Measurements from ENCODE around the gene ELMO1.

The ELMO1 gene

DNA sequence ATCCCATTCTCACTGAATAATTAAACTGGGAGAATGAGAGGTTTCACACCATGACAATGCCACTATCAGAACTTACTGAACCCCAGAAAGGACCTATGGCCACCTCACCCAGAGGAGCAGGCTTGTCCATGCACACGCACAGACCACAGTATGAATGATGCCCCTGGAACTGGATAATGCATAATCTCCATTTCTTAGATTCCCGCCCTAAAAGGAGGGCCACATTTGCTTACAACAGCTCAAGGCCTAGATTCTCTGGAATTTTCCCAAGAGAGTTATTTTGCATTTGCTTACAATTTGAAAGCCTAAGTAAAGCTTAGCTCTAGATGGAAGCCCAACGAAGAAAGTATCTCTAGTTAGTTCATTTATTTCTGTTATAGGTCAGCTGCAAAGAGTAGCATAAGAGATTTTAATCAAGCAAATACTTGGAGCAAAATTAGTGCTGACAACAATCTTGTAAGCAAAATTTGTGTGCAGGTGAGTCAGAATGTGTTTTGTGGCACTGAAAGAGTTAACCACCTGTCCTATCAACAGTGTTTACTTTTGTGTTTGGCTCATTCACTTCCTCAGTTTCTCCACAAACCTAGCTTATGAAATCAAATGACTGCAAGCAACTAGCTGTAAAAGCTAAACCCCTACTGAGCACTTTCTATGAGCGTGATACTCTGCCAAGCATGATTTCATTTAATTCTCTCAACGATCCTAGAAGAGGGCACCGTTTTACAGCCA, 32.1 kb downstream of the ELMO1 start:
- no peak overlapping the region for H3K4me3 ChIP-seq (ENCODE audit: low read depth in 1 of 2, low read length in 2 of 2)
- H3K27me3 ChIP-seq (ENCODE audit: control insufficient read depth in 1 of 2, insufficient read depth in 2 of 2, low read length in 2 of 2): no peaks in the 10 kb centered on the region
- no peaks in the 10 kb centered on the region for H3K9me3 ChIP-seq (ENCODE audit: low read length)
- H3K36me3 ChIP-seq (ENCODE audit: insufficient read depth, low read length): no peaks in the 10 kb centered on the region
- no peaks in the 10 kb centered on the region for H3K4me1 ChIP-seq (ENCODE audit: insufficient read depth, low read length)
- H3K27ac ChIP-seq (ENCODE audit: low read depth, low read length): no peak overlapping the region
- H3K9ac ChIP-seq (ENCODE audit: low read length): no peak overlapping the region

DNA sequence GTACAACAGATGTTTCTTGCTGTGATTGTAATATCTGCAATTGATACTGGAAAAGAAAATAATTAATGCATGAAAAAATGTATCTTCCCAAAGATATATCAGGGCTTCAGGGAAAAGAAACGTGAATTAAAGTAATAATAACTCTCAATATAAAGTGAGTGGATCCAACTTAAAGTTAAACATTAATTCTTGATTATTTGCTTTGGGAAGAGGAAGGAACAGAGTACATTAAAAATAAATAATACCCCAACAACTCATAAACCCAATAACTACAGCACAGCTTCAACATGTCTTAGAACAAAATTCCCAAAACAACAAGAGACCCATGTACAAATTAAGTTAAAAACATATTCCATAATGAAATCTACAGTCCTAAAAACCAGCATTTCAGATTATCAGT, 33.0 kb downstream of the ELMO1 start:
- Histone ChIP-seq H3K27me3 (ENCODE audit: control insufficient read depth in 1 of 2, insufficient read depth in 2 of 2, low read length in 2 of 2) (no peaks in the 10 kb centered on the region), H3K27ac (ENCODE audit: low read depth, low read length) (no peak overlapping the region), H3K4me3 (ENCODE audit: low read depth in 1 of 2, low read length in 2 of 2) (no peak overlapping the region), H3K36me3 (ENCODE audit: insufficient read depth, low read length) (no peaks in the 10 kb centered on the region), H3K9ac (ENCODE audit: low read length) (no peak overlapping the region), H3K4me1 (ENCODE audit: insufficient read depth, low read length) (no peaks in the 10 kb centered on the region), H3K9me3 (ENCODE audit: low read length) (no peaks in the 10 kb centered on the region)

DNA sequence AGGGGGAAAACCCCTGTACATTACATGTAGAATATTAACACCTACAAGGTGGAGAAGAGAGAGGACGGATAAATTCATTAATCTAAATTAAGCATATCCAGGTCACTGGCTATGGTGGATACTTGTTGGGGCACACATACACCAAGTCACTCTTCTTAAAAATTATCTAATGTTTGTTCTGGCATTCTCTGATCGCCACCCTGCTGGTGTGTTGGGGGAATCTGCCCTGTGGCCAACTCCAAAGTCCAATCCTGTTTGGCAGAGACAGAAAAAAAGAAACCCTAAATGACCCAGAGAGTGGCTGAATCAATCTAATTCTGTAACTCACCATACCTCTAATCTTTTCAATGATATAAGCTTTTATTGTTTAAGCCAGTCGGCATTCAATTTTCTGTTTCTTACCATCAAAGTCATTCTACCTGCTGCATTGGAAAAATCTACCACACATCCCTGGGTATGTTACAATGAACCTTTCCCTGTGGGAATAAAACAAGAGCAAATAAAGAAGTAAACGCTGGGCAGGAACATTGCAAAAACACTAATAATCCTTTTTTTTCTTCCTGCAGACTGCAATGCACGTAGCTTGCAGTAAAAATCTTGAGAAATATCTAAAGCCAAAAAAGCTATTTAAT, 34.2 kb downstream of the ELMO1 start:
- Histone ChIP-seq H3K9me3 (ENCODE audit: low read length) (no peaks in the 10 kb centered on the region), H3K4me1 (ENCODE audit: insufficient read depth, low read length) (peaks cover 4% of the 10 kb centered on the region), H3K36me3 (ENCODE audit: insufficient read depth, low read length) (no peaks in the 10 kb centered on the region), H3K9ac (ENCODE audit: low read length) (no peak overlapping the region), H3K27me3 (ENCODE audit: control insufficient read depth in 1 of 2, insufficient read depth in 2 of 2, low read length in 2 of 2) (no peaks in the 10 kb centered on the region), H3K4me3 (ENCODE audit: low read depth in 1 of 2, low read length in 2 of 2) (no peak overlapping the region), H3K27ac (ENCODE audit: low read depth, low read length) (no peak overlapping the region)

DNA sequence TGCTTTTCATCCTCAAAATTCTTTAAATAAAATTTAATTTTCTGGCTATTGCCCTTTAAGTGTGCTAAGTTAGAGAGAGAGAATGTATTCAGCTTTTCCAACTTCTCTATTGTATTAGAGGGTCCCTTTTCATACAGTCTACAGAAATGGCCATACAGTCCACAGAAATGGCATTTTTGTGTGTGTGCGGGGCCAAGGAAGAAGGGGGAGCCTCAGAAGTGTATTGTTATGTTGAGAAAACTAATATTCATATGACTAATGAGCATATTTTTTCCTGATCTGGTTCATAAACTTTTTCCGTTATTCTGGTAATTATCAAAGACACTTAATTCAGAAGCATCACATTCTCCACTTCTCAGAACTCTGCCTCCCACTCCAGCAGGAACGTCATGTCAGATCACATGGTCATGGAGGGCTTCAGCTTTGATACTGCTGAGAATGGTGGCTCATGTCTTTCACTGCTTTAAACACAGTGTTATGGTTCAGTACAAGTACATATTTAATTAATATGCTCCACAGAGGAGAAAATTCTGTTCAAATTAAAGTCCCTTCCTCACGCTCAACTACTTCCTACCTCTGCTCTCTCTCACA, 37.1 kb downstream of the ELMO1 start:
- Histone ChIP-seq H3K9me3 (ENCODE audit: low read length) (no peaks in the 10 kb centered on the region), H3K4me3 (ENCODE audit: low read depth in 1 of 2, low read length in 2 of 2) (no peak overlapping the region), H3K27me3 (ENCODE audit: control insufficient read depth in 1 of 2, insufficient read depth in 2 of 2, low read length in 2 of 2) (no peaks in the 10 kb centered on the region), H3K36me3 (ENCODE audit: insufficient read depth, low read length) (no peaks in the 10 kb centered on the region), H3K9ac (ENCODE audit: low read length) (no peak overlapping the region), H3K27ac (ENCODE audit: low read depth, low read length) (no peak overlapping the region), H3K4me1 (ENCODE audit: insufficient read depth, low read length) (peaks cover 8% of the 10 kb centered on the region)

DNA sequence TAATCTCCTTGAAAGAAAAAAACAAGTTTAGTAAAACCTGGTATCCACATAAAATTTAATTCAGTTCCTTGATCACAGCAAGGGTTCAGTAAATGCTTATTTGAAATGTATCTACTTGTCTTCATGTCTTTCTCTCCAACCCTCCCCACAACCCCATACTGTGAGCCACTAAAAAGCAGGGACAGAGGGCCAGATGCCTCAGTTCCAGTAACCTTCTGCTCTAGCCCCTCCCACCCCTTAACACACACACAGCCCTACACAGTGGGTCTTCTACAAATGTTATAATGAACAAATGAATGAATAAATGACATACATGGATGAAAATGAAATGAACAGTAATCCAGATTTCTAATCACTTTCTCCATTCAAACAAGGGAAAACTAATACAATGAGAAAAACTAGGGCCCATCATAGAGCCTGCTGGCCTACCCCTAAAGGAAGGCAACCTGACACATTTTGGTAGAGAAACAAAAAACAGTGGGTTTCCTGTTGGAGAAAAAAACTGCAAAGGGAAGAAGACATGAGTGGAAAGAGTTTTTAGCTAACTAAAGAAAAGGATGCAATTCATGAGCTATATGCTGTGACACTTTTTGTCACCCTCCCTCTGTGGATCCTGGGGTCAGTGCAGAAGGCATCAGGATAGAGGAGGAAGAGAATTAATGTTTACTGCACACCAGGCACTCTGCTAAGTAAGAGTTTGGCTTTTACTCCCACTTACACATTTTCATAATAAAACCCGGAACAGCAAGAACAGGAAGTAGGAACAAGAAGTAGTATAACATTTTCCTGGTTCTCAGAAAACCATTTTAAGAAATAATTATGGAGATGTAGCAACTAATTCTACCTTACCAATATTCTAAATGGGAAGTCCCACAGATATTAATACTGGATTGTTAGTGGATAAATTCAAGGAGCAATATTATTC, 38.1 kb downstream of the ELMO1 start:
- H3K4me1 ChIP-seq (ENCODE audit: insufficient read depth, low read length): peaks cover 8% of the 10 kb centered on the region
- H3K36me3 ChIP-seq (ENCODE audit: insufficient read depth, low read length): no peaks in the 10 kb centered on the region
- no peak overlapping the region for H3K27ac ChIP-seq (ENCODE audit: low read depth, low read length)
- no peaks in the 10 kb centered on the region for H3K27me3 ChIP-seq (ENCODE audit: control insufficient read depth in 1 of 2, insufficient read depth in 2 of 2, low read length in 2 of 2)
- H3K9me3 ChIP-seq (ENCODE audit: low read length): no peaks in the 10 kb centered on the region
- no peak overlapping the region for H3K9ac ChIP-seq (ENCODE audit: low read length)
- no peak overlapping the region for H3K4me3 ChIP-seq (ENCODE audit: low read depth in 1 of 2, low read length in 2 of 2)

DNA sequence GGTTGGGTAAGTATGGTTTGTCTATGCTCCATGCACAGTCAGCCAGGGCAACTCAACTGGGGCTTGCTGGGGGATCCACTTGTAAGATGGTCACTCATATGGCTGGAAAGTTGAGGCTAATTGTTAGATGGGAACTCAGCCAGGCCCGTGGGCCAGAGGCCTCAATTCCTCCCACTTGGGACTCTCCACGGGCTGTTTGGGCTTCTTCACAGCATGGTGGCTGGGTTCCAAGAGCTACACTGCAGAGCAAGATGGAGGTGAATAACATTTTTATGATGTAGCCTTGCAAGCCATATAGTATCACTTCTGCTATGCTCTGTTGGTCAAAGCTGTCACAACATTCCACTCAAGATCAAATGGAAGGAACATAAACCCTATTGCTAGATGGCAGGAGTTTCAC, 39.2 kb downstream of the ELMO1 start:
- Histone ChIP-seq H3K4me3 (ENCODE audit: low read depth in 1 of 2, low read length in 2 of 2) (no peak overlapping the region), H3K27me3 (ENCODE audit: control insufficient read depth in 1 of 2, insufficient read depth in 2 of 2, low read length in 2 of 2) (no peaks in the 10 kb centered on the region), H3K36me3 (ENCODE audit: insufficient read depth, low read length) (no peaks in the 10 kb centered on the region), H3K27ac (ENCODE audit: low read depth, low read length) (no peak overlapping the region), H3K4me1 (ENCODE audit: insufficient read depth, low read length) (peaks cover 8% of the 10 kb centered on the region), H3K9me3 (ENCODE audit: low read length) (no peaks in the 10 kb centered on the region), H3K9ac (ENCODE audit: low read length) (no peak overlapping the region)

DNA sequence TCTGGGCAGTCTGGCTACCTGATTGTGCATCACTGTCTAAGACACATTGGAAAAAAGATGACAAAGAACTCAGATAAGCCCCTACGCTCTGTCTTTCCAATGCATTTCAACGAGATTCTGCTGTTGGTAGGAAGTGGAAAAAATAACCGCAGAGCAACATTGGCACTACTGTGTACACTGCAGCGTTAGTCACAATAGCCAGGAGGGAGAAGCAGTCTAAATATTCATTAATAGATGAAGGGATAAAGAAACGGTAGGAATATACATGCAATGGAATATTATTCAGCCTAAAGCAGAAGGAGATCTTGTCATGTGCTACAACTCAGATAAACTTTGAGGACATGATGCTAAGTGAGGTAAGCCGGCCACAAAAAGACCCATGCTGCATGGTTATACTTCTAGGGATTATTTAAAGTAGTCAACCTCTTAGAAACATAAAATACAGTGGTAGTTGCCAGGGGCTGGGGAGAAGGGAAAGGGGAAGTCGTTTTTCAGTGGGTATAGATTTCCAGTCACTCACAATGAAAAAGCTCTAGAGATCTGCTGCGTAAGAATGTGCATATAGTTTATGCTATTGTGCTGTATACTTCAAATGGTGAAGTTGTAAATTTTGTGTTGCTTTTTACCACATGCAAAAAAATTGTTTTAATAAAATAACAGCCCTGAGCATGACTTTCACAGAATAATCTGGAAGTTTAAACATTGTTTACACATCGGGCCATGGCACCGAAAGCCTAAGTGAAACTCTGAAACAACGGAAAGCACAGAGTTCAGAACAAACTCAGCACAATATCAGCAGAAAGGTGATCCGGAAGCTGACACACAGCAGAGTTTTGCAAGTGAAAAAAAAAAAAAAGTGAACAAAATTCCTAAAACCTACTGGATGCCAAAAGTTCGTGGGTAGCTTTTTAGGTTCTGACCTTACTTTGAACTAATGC, 40.1 kb downstream of the ELMO1 start:
- peaks cover 8% of the 10 kb centered on the region for H3K4me1 ChIP-seq (ENCODE audit: insufficient read depth, low read length)
- H3K36me3 ChIP-seq (ENCODE audit: insufficient read depth, low read length): no peaks in the 10 kb centered on the region
- no peaks in the 10 kb centered on the region for H3K27me3 ChIP-seq (ENCODE audit: control insufficient read depth in 1 of 2, insufficient read depth in 2 of 2, low read length in 2 of 2)
- no peaks in the 10 kb centered on the region for H3K9me3 ChIP-seq (ENCODE audit: low read length)
- no peak overlapping the region for H3K4me3 ChIP-seq (ENCODE audit: low read depth in 1 of 2, low read length in 2 of 2)
- H3K9ac ChIP-seq (ENCODE audit: low read length): no peak overlapping the region
- no peak overlapping the region for H3K27ac ChIP-seq (ENCODE audit: low read depth, low read length)

DNA sequence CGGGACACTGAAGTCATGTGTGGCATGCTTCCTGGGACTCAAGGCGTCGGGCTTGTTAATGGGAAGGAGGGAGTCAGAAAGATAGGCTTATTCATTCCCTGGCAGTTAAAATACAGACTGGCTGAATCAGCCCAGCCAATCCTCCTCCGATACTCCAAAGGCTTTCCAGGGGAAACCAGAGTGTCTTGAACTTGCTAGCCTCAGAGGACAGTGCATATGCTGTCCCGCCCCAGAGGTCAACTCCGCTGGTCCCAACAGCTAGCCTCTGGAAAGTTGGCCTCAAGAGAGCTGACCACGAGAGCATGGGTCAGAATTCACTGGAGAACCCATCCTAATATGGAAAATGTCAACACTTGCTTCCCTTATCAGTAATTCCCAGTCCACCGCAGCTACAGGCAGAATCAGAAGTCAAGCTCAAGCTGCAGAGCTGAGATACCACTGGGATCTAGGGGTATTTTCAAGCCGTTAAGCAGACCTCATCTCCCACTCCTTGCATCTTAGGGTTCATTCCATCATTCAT, 43.0 kb downstream of the ELMO1 start:
- no peaks in the 10 kb centered on the region for H3K36me3 ChIP-seq (ENCODE audit: insufficient read depth, low read length)
- H3K4me3 ChIP-seq (ENCODE audit: low read depth in 1 of 2, low read length in 2 of 2): no peak overlapping the region
- H3K9me3 ChIP-seq (ENCODE audit: low read length): no peaks in the 10 kb centered on the region
- no peak overlapping the region for H3K27ac ChIP-seq (ENCODE audit: low read depth, low read length)
- H3K27me3 ChIP-seq (ENCODE audit: control insufficient read depth in 1 of 2, insufficient read depth in 2 of 2, low read length in 2 of 2): no peaks in the 10 kb centered on the region
- no peak overlapping the region for H3K9ac ChIP-seq (ENCODE audit: low read length)
- H3K4me1 ChIP-seq (ENCODE audit: insufficient read depth, low read length): peaks cover 8% of the 10 kb centered on the region

DNA sequence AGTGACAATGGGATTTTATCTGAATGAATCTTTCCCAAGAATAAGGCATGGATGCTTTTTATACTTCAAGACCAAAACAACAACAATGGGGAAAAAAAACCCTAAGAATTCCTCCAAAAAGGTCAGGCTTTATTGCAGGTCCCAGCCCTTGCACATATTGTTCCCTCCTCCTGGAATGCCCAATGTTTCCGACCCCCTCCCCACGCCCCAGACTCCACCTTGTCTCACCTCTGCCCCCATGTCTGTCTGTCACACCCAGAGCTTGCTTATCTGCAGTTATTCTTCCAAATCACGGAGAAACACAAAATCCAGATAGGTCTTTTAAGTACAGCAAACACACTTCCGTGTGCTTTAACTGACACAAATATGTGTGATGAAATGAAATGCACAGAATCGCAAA, 43.5 kb downstream of the ELMO1 start:
- Histone ChIP-seq H3K27ac (ENCODE audit: low read depth, low read length) (no peak overlapping the region), H3K36me3 (ENCODE audit: insufficient read depth, low read length) (no peaks in the 10 kb centered on the region), H3K27me3 (ENCODE audit: control insufficient read depth in 1 of 2, insufficient read depth in 2 of 2, low read length in 2 of 2) (no peaks in the 10 kb centered on the region), H3K9me3 (ENCODE audit: low read length) (no peaks in the 10 kb centered on the region), H3K4me3 (ENCODE audit: low read depth in 1 of 2, low read length in 2 of 2) (no peak overlapping the region), H3K9ac (ENCODE audit: low read length) (no peak overlapping the region), H3K4me1 (ENCODE audit: insufficient read depth, low read length) (peaks cover 8% of the 10 kb centered on the region)

DNA sequence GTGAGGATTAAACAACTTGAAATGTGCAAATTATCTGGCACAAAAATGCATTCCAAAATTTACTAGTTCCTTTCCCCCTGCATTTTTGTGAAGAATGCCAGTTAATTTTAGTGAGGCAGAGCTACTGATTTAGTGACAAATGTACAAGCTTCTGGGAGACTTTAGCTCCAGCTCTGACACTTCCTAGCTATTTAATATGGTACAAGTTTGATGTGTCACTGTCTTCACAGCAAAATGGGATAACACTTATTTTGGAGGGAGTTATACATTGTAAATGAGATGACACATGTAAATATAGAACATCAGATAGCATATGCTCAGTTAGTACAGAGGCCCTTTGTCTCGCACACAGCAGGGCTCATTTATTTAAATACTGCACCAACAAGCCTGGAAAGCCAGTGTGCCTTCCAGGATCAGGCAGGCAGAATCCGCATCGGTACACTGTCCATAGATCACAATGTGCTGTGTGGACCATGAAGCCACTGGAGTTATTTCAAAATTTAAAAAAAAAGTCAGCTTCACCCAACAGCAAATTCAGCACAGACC, 48.7 kb downstream of the ELMO1 start:
- no peak overlapping the region for H3K4me3 ChIP-seq (ENCODE audit: low read depth in 1 of 2, low read length in 2 of 2)
- H3K4me1 ChIP-seq (ENCODE audit: insufficient read depth, low read length): no peaks in the 10 kb centered on the region
- no peaks in the 10 kb centered on the region for H3K9me3 ChIP-seq (ENCODE audit: low read length)
- H3K27ac ChIP-seq (ENCODE audit: low read depth, low read length): no peak overlapping the region
- H3K9ac ChIP-seq (ENCODE audit: low read length): no peak overlapping the region
- no peaks in the 10 kb centered on the region for H3K27me3 ChIP-seq (ENCODE audit: control insufficient read depth in 1 of 2, insufficient read depth in 2 of 2, low read length in 2 of 2)
- H3K36me3 ChIP-seq (ENCODE audit: insufficient read depth, low read length): no peaks in the 10 kb centered on the region

Data from muscle layer of colon (tissue), 2 donors.